Measurements from ENCODE around the gene CEP170B. TPM values are rescaled to one million over a fixed set of nuclear protein-coding genes. Genes with fewer than 3 reads are reported as not detected.

The CEP170B gene
- total RNA-seq, 2 donors from 2014 or later: 29.1 to 81.2 TPM

GRCh38 chr14:104924421-104925213 lies 59.5 kb downstream of the CEP170B start, which contains the start of gene PLD4:
Gene PLD4, plus strand, starts transcription at chr14:104924879. Its CDS starts 2,262 bp downstream, at chr14:104927141.
- TF ChIP-seq POLR2AphosphoS5 (IDR thresholded peaks at IDR 0.05) (no peak), POLR2A (IDR thresholded peaks at IDR 0.05) (no peak), CTCF (IDR thresholded peaks at IDR 0.05) (no peak)

GRCh38 chr14:104925214-104925854 lies 60.3 kb downstream of the CEP170B start:
- no peak overlapping the region for H3K4me3 ChIP-seq
- intact Hi-C loops (cut with DNase I): no loop called here
- no peaks in the 10 kb centered on the region for H3K9me3 ChIP-seq
- no peaks in the 10 kb centered on the region for H3K4me1 ChIP-seq (replicated peaks)
- DNase-seq (ENCODE audit: low spot score): no peak
- no peaks in the 10 kb centered on the region for H3K36me3 ChIP-seq
- no peak overlapping the region for H3K27ac ChIP-seq
- no peaks in the 10 kb centered on the region for H3K27me3 ChIP-seq (replicated peaks; ENCODE audit: insufficient read depth)
- WGBS: 90% methylated on average over 5 of the region's 10 CpGs
- TF ChIP-seq POLR2A (IDR thresholded peaks at IDR 0.05) (no peak), CTCF (IDR thresholded peaks at IDR 0.05) (no peak), POLR2AphosphoS5 (IDR thresholded peaks at IDR 0.05) (no peak)

More at GRCh38 chr14:104924421-104925213, 59.5 kb downstream of the CEP170B start, which contains the start of gene PLD4:
- no peaks in the 10 kb centered on the region for H3K36me3 ChIP-seq
- 73% methylated on average over 14 of the region's 14 CpGs for WGBS
- DNase-seq (ENCODE audit: low spot score): no peak
- H3K4me3 ChIP-seq: no peak within 1 kb of the TSS
- H3K9me3 ChIP-seq: no peaks in the 10 kb centered on the region
- no peaks in the 10 kb centered on the region for H3K27me3 ChIP-seq (replicated peaks; ENCODE audit: insufficient read depth)
- intact Hi-C loops (cut with DNase I): no loop called here
- H3K4me1 ChIP-seq (replicated peaks): no peaks in the 10 kb centered on the region
- no peak within 1 kb of the TSS for H3K27ac ChIP-seq

- intact Hi-C loops (cut with DNase I): no loop called here
- TF ChIP-seq CTCF (IDR thresholded peaks at IDR 0.05) (no peak), POLR2A (IDR thresholded peaks at IDR 0.05) (no peak)
- WGBS: 88% methylated on average over 14 of the region's 15 CpGs
These were observed 61.0 kb downstream of the CEP170B start for GRCh38 chr14:104925855-104926609.

DNA sequence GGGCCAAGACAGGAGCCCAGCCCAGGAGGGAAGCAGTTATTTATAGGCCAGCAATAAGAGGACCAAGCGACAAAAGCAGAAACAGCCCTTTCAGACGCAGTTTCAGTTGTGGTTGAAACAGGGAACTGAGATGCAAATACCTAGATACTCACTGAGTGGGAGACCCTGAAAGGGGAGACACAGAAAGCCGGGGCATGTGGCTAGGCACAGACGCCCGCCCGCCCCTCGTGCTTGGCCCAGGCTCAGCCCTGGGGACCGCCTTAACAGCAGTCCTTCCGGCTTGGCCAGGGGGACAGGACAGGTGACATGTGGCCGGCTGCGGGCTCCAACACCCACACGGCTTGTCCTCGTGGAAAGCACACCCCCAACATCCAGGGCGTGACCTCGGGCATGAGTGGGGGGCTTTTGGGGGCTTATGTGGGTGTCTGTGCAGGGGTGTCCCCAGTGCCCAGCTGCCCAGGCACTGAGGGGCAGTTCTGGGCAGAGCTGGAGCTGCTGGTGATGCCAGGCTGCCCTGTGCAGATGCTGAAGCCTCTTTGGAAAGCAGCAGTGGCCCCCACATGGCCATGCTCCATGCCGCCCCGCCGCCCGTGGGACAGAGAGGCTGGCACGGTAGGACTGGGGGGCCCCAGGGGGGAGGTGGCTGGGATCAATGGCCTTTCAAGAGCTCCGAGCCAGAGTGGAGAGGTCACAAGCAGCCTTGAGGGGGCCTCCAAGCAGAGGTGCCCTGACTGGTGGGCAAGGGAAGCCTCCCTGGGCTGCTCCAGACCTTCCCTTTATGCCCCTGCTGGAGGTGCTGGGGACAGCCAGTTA lies 61.8 kb downstream of the CEP170B start:
- Histone ChIP-seq H3K27me3 (replicated peaks; ENCODE audit: insufficient read depth) (no peaks in the 10 kb centered on the region), H3K4me3 (no peak overlapping the region), H3K36me3 (no peaks in the 10 kb centered on the region), H3K4me1 (replicated peaks) (no peaks in the 10 kb centered on the region), H3K27ac (no peak overlapping the region), H3K9me3 (no peaks in the 10 kb centered on the region)
- DNase-seq (ENCODE audit: low spot score): no peak
- intact Hi-C loops (cut with DNase I): no loop called here
- 70% methylated on average over 19 of the region's 21 CpGs for WGBS
- no peak for TF ChIP-seq CTCF (IDR thresholded peaks at IDR 0.05)
- TF ChIP-seq POLR2AphosphoS5 (IDR thresholded peaks at IDR 0.05): no peak
- TF ChIP-seq POLR2A (IDR thresholded peaks at IDR 0.05): no peak

More at GRCh38 chr14:104925855-104926609, 61.0 kb downstream of the CEP170B start:
- Histone ChIP-seq H3K4me3 (no peak overlapping the region), H3K27me3 (replicated peaks; ENCODE audit: insufficient read depth) (no peaks in the 10 kb centered on the region), H3K36me3 (no peaks in the 10 kb centered on the region), H3K4me1 (replicated peaks) (no peaks in the 10 kb centered on the region), H3K9me3 (no peaks in the 10 kb centered on the region), H3K27ac (no peak overlapping the region)
- no peak for DNase-seq (ENCODE audit: low spot score)

All from prostate gland (tissue), 2 donors.